Activated CD8-positive, alpha-beta T cell treated with anti-CD3 and anti-CD28 coated beads, Interleukin-2, amount 10 ng/mL, durations not matched to agents 7 days and 5 days (primary cell): ENCODE data around the gene IL2RA. TPM values are rescaled to one million over a fixed set of nuclear protein-coding genes. Genes with fewer than 3 reads are reported as not detected.
A peak's percentile ranks its signal among the peaks of the same experiment; 100 is the strongest.
"Not testable (repeated sequence)": the region's sequence is repeated elsewhere in the genome, so short reads cannot be mapped to it uniquely, and the experiment has no call there.

Source experiments
- ATAC-seq: fragments of 150-1000 bp; cut with Tn5 transposase; one replicate; pipeline ENCODE4 v1.10.0; 2021; ENCODE audit warnings: moderate library complexity
- CTCF ChIA-PET: fragments of 350-600 bp; sonication (Branson Sonifier 250); formaldehyde crosslinking; loops from one replicate; lab custom pipeline; 2021; ENCODE audit warnings: antibody characterized with exemption; lab: Charles Lee
- POLR2A ChIA-PET: fragments of 350-600 bp; sonication (Branson Sonifier 250); formaldehyde crosslinking; loops from one replicate; lab custom pipeline; 2021; ENCODE audit warnings: antibody characterized with exemption; lab: Charles Lee
- DNase-seq: peaks from one replicate; pipeline ENCODE4 v3.0.0-alpha.2; 2020
- H3K27ac Mint-ChIP-seq: one replicate; pipeline ENCODE4 v1.8.0; 2021; ENCODE audit warnings: mild to moderate bottlenecking, mixed read lengths
- H3K27me3 Mint-ChIP-seq: one replicate; pipeline ENCODE4 v1.8.0; 2021; ENCODE audit warnings: low read depth, mixed read lengths
- H3K36me3 Mint-ChIP-seq: one replicate; pipeline ENCODE4 v1.8.0; 2021; ENCODE audit warnings: low read depth, mixed read lengths
- H3K4me1 Mint-ChIP-seq: one replicate; pipeline ENCODE4 v1.8.0; 2021; ENCODE audit warnings: low read depth, mixed read lengths
- H3K4me3 Mint-ChIP-seq: one replicate; pipeline ENCODE4 v1.8.0; 2021; ENCODE audit warnings: mild to moderate bottlenecking, mixed read lengths
- H3K9me3 Mint-ChIP-seq: one replicate; pipeline ENCODE4 v1.8.0; 2022; ENCODE audit warnings: mixed read lengths; ENCODE audit not compliant: insufficient read depth
- total RNA-seq, 2 experiments: library from RNA; stranded (reverse); gene quantifications; one replicate each; pipeline ENCODE4 v1.2.3, GENCODE V29; 2021

IL2RA gene
- total RNA-seq, 2 experiments from 2014 or later, result 174 to 177 TPM

DNA sequence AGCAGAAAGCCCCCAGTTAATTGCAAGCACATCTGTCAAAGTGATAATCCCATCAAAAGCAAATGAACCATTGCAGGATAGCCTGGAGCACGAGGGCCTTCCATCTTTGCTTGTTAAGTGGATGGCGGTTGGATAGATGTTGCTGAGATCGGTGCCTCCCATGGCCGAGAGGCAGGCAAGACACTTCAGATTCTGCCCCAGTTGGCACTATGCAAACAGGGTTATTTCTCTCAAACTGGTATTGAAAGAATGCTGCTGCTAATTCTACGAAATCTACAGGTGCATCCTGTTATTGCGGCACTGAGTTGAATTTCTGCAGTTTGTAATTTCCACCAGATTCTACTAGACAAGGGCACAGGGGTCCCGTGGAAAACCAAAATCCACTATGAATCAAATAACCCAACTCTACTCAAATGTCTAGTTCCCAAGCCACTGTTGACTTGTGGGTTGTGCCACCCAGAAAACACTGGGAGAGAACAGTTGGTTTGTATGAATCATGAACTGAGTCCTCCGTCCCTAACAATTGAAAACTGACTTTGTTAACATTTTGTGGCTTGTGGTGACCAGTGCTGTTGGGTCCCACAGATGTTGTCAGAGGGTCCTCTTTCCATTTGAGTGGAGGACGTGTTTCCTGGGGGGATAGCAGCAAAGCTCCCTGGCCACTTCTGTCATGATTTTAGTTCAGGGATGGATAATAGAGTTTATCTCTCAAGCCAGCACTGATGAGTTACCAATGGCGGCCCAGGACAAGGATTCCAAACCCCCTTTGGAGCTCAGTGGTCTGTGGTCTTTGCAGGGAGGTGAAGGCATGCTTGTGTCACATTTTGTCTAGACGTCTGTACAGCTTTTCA, 7.1 kb upstream of the IL2RA start:
- H3K4me3 Mint-ChIP-seq, result peak overlapping the region; percentile 74
- no peaks in the 10 kb centered on the region for H3K27me3 Mint-ChIP-seq
- CTCF ChIA-PET, result interaction anchor here (0.6 to 13.1 kb wide), 10 partner anchors 15 to 97 kb away, joined by 3 to 370 read pairs (median 6); no protein-coding TSS in a partner anchor
- DNase-seq (peak; percentile 51), ATAC-seq (peak; percentile 20)
- no peaks in the 10 kb centered on the region for H3K9me3 Mint-ChIP-seq
- POLR2A ChIA-PET, result interaction anchor here (0.6 to 9.3 kb wide), 10 partner anchors 9 to 972 kb away, joined by 4 to 158 read pairs (median 10); partner anchors contain the start of gene IL15RA
- peak overlapping the region; percentile 95 for H3K27ac Mint-ChIP-seq
- peaks cover 7% of the 10 kb centered on the region for H3K36me3 Mint-ChIP-seq
- peaks cover 96% of the 10 kb centered on the region for H3K4me1 Mint-ChIP-seq

DNA sequence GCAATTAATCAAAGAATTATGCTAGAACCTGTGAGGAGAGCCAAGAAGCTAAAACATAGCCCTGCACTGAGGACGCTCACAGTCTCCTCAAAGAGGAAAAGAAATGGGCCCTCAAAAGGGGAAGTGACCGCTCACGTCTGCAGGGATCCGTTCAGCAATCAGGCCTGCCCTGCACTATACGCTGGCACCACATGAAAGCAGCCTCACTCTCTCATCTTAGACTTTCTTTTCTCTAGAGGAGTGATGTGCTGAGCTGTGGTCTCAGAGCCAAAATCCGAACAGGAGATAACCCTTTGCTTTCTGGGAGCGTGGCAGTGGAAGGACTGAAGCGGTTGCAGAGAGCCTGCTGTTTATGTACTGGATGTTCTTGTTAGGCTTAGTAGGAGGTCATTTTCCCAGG, 6.3 kb upstream of the IL2RA start:
- no peaks in the 10 kb centered on the region for H3K9me3 Mint-ChIP-seq
- ChIA-PET POLR2A (interaction anchor here (1.0 to 9.3 kb wide), 7 partner anchors 8 to 92 kb away, joined by 4 to 158 read pairs (median 16); partner anchors contain the start of gene IL15RA), CTCF (interaction anchor here (0.6 to 13.1 kb wide), 10 partner anchors 12 to 92 kb away, joined by 3 to 370 read pairs (median 8); no protein-coding TSS in a partner anchor)
- peak overlapping the region; percentile 74 for H3K4me3 Mint-ChIP-seq
- DNase-seq (peak; percentile 81), ATAC-seq (peak; percentile 77)
- peaks cover 94% of the 10 kb centered on the region for H3K4me1 Mint-ChIP-seq
- H3K36me3 Mint-ChIP-seq, result peaks cover 5% of the 10 kb centered on the region
- no peaks in the 10 kb centered on the region for H3K27me3 Mint-ChIP-seq
- peak overlapping the region; percentile 95 for H3K27ac Mint-ChIP-seq

DNA sequence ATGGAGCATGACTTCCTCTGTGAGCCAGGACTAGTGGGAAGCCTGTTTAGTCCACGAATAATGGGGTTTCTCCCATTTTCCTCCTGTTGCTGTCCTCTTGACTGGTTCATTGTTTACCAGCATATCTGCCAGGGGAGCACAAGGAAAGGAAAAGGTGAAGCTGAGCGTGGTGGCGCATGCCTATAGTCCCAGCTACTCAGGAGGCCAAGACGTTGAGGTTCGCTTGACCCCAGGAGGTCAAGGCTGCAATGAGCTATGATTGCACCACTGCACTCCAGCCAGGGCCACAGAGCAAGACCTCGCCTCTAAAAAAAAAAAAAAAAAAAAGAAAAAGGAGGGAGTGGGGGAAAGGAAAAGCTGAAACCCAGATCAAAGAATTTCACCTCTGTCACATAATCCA, 5.8 kb upstream of the IL2RA start:
- H3K36me3 Mint-ChIP-seq, result peaks cover 4% of the 10 kb centered on the region
- DNase-seq, result no peak

DNA sequence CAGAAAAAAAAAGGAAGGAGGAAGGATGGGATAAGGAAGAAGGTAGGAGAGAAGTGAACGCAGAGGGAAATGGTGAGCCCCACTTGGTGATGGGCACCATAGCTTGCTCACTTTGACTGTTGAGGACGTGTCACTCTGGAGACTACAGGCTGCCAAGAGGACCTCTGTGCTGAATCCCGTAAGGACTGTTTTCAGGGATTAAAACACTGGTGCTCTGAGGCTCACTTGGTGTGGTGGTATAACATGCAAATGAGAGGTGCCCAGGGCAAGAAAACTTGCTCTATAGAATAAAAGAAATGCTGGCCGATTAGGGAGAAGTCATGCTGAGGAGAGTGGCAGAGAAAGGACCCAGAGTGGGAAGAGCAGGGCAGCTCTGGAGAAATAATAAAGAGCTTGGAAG, 5.3 kb upstream of the IL2RA start:
- no peak for DNase-seq
- H3K4me3 Mint-ChIP-seq, result peak overlapping the region; percentile 36
- H3K36me3 Mint-ChIP-seq, result peaks cover 4% of the 10 kb centered on the region

More for the DNA sequence above, 5.8 kb upstream of the IL2RA start:
- H3K4me3 Mint-ChIP-seq, result peak overlapping the region; percentile 74
- ATAC-seq, result no peak
- peaks cover 93% of the 10 kb centered on the region for H3K4me1 Mint-ChIP-seq
- no peaks in the 10 kb centered on the region for H3K9me3 Mint-ChIP-seq
- no peaks in the 10 kb centered on the region for H3K27me3 Mint-ChIP-seq
- peak overlapping the region; percentile 95 for H3K27ac Mint-ChIP-seq
- CTCF ChIA-PET, result interaction anchor here (0.8 to 13.1 kb wide), 7 partner anchors 12 to 91 kb away, joined by 3 to 370 read pairs (median 13); no protein-coding TSS in a partner anchor
- POLR2A ChIA-PET, result interaction anchor here (1.0 to 9.3 kb wide), 6 partner anchors 10 to 92 kb away, joined by 4 to 158 read pairs (median 26); partner anchors contain the start of gene IL15RA

DNA sequence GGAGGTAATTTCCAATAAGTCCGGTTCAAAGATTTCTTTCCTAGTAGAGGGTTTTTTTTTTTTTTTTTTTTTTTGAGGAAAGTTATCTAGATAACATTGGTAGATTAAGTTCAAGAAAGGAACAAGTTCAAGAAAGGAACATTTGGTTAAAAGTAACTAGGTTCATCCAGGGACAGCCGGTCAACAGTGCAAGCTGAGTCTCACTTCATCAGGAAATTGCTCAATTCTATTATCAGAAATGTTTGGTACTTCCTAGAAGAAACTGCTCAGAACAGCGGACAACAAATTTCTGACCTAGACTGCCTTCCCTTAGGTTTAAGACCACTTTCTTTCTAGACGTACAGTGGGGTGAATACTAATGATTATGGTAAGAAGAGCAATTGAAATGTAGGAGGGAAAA, 3.7 kb upstream of the IL2RA start:
- Mint-ChIP-seq H3K4me1 (peaks cover 80% of the 10 kb centered on the region), H3K4me3 (peak overlapping the region; percentile 48), H3K27ac (peak overlapping the region; percentile 90), H3K9me3 (no peaks in the 10 kb centered on the region), H3K36me3 (peaks cover 12% of the 10 kb centered on the region), H3K27me3 (no peaks in the 10 kb centered on the region)
- ChIA-PET POLR2A (interaction anchor here (0.7 to 9.3 kb wide), 6 partner anchors 8 to 90 kb away, joined by 4 to 158 read pairs (median 21); no protein-coding TSS in a partner anchor), CTCF (interaction anchor here (0.7 to 13.1 kb wide), 6 partner anchors 9 to 52 kb away, joined by 3 to 370 read pairs (median 8); no protein-coding TSS in a partner anchor)
- ATAC-seq, result no peak
- peak; percentile 29 for DNase-seq

More for the DNA sequence above, 5.3 kb upstream of the IL2RA start:
- POLR2A ChIA-PET, result interaction anchor here (3.3 to 9.3 kb wide), 4 partner anchors 10 to 91 kb away, joined by 16 to 158 read pairs (median 85); partner anchors contain the start of gene IL15RA
- peaks cover 93% of the 10 kb centered on the region for H3K4me1 Mint-ChIP-seq
- no peak for ATAC-seq
- CTCF ChIA-PET, result interaction anchor here (0.8 to 13.1 kb wide), 7 partner anchors 11 to 91 kb away, joined by 3 to 370 read pairs (median 13); no protein-coding TSS in a partner anchor
- H3K9me3 Mint-ChIP-seq, result no peaks in the 10 kb centered on the region
- H3K27ac Mint-ChIP-seq, result peak overlapping the region; percentile 95
- no peaks in the 10 kb centered on the region for H3K27me3 Mint-ChIP-seq

DNA sequence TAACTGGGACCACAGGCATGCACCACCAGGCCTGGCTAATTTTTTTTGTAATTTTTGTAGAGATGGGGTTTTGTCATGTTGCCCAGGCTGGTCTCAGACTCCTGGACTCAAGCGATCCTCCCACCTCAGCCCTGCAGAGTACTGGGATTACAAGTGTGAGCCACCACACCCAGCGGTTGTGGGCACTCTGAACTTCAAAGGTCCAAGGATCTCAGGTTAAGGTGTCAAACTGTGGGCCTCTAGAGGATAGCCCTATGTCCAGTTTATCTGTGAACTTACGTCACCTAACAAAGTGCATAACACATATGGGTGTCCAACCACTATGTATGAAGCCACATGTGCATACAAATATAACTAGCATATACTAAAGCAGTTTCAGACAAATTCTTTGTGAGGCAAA, 3.2 kb upstream of the IL2RA start:
- Mint-ChIP-seq H3K36me3 (peaks cover 12% of the 10 kb centered on the region), H3K4me3 (peak overlapping the region; percentile 48), H3K9me3 (no peaks in the 10 kb centered on the region), H3K4me1 (peaks cover 76% of the 10 kb centered on the region), H3K27me3 (no peaks in the 10 kb centered on the region), H3K27ac (peak overlapping the region; percentile 90)
- ChIA-PET CTCF (interaction anchor here (1.4 to 13.1 kb wide), 4 partner anchors 9 to 51 kb away, joined by 3 to 370 read pairs (median 38); no protein-coding TSS in a partner anchor), POLR2A (interaction anchor here (0.7 to 9.3 kb wide), 3 partner anchors 14 to 89 kb away, joined by 4 to 158 read pairs (median 134); no protein-coding TSS in a partner anchor)
- peak; percentile 37 for DNase-seq
- peak; percentile 5 for ATAC-seq

DNA sequence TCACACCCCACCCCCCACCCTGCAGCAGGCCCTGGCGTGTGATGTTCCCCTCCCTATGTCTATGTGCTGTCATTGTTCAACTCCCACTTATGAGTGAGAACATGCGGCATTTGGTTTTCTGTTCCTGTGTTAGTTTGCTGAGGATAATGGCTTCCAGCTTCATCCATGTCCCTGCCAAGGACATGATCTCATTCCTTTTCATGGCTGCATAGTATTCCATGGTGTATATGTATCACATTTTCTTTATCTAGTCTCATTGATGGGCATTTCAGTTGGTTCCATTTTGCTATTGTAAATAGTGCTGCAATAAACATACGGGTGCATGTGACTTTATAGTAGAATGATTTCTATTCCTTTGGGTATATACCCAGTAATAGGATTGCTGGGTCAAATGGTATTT, 2.6 kb upstream of the IL2RA start:
- peak overlapping the region; percentile 48 for H3K4me3 Mint-ChIP-seq
- not testable (repeated sequence) for H3K27me3 Mint-ChIP-seq, H3K9me3 Mint-ChIP-seq, ATAC-seq
- ChIA-PET CTCF (interaction anchor here (3.8 kb wide), 1 partner anchor 19 kb away, joined by 16 read pairs; no protein-coding TSS in a partner anchor), POLR2A (interaction anchor here (0.5 kb wide), 1 partner anchor 46 kb away, joined by 3 read pairs; no protein-coding TSS in a partner anchor)
- peaks cover 74% of the 10 kb centered on the region for H3K4me1 Mint-ChIP-seq
- H3K27ac Mint-ChIP-seq, result peak overlapping the region; percentile 90
- DNase-seq, result peak; percentile 12
- peaks cover 18% of the 10 kb centered on the region for H3K36me3 Mint-ChIP-seq

DNA sequence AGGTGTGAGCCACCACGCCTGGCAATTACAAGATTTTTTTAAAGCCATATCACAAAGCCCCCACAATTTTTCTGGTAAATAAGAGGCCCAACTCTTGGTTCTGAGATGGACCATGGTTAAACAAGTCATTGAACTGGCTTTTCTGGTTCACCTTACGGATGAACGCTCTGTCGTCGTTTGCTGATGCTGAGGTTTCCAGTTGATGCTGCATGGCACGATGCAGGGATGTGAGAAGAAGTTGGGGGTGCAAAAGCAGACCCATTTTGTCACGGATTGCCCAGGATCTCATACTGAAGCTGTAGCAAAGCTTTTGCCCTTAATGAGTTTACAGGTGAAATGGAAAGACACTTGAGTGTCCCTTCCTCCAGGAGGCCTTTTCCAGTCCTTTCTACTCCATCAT, 2.0 kb upstream of the IL2RA start:
- no peak overlapping the region for H3K4me3 Mint-ChIP-seq
- ATAC-seq, result no peak
- H3K36me3 Mint-ChIP-seq, result peaks cover 24% of the 10 kb centered on the region
- peak; percentile 9 for DNase-seq
- H3K9me3 Mint-ChIP-seq, result no peaks in the 10 kb centered on the region
- ChIA-PET CTCF (interaction anchor here (0.8 to 4.9 kb wide), 5 partner anchors 8 to 27 kb away, joined by 4 to 51 read pairs (median 13); no protein-coding TSS in a partner anchor), POLR2A (interaction anchor here (0.5 to 1.8 kb wide), 2 partner anchors 8 to 46 kb away, joined by 3 to 8 read pairs; no protein-coding TSS in a partner anchor)
- no peaks in the 10 kb centered on the region for H3K27me3 Mint-ChIP-seq
- H3K27ac Mint-ChIP-seq, result no peak overlapping the region
- H3K4me1 Mint-ChIP-seq, result peaks cover 72% of the 10 kb centered on the region

DNA sequence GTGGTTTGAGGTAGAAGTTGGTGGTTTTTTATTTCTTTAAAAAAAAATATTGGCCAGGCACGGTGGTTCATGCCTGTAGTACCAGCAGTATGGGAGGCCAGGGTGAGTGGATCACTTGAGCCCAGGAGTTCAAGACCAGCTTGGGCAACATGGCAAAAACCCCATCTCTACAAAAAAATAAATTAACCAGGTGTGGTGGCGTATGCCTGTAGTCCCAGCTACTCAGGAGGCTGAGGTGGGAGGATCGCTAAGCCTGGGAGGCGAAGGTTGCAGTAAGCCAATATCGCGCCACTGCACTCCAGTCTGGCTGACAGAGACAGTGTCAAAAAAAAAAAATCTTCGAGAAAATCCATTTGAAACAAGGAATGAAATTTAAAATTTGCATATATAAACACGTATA, 1.1 kb downstream of the IL2RA start:
- Mint-ChIP-seq H3K4me3 (peak overlapping the region; percentile 91), H3K36me3 (peaks cover 55% of the 10 kb centered on the region), H3K4me1 (peaks cover 72% of the 10 kb centered on the region), H3K27me3 (no peaks in the 10 kb centered on the region), H3K9me3 (no peaks in the 10 kb centered on the region), H3K27ac (peak overlapping the region; percentile 92)
- POLR2A ChIA-PET, result interaction anchor here (0.7 to 3.2 kb wide), 15 partner anchors 8 to 521 kb away, joined by 3 to 50 read pairs (median 6); partner anchors contain the start of gene IL15RA
- ATAC-seq (no peak), DNase-seq (peak; percentile 30)
- CTCF ChIA-PET, result interaction anchor here (1.0 to 4.9 kb wide), 7 partner anchors 8 to 30 kb away, joined by 3 to 51 read pairs (median 13); no protein-coding TSS in a partner anchor

DNA sequence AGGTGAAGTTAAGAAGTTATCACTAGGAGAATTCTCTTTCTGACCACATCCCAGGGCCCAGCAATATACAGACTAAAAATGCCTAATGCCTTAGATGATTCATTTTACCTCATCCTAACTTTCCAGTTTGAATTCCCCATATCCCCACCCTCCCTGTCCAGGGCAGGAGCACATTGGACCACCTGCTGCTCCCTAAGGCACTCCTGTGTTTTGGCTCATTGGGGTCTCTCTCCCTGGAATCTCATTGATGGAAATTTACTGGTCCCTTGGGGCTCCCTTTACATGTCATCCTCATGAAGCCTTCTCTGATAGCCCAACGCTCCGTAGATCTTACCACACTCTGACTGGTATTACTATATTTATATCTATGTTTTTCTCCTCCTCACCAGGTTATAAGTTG, 2.7 kb downstream of the IL2RA start:
- Mint-ChIP-seq H3K4me1 (peaks cover 67% of the 10 kb centered on the region), H3K27me3 (no peaks in the 10 kb centered on the region), H3K9me3 (no peaks in the 10 kb centered on the region), H3K36me3 (peaks cover 62% of the 10 kb centered on the region), H3K27ac (peak overlapping the region; percentile 92), H3K4me3 (peak overlapping the region; percentile 91)
- POLR2A ChIA-PET, result interaction anchor here (1.5 to 3.2 kb wide), 4 partner anchors 10 to 31 kb away, joined by 4 to 17 read pairs (median 14); no protein-coding TSS in a partner anchor
- CTCF ChIA-PET, result interaction anchor here (0.7 to 4.9 kb wide), 2 partner anchors 24 to 28 kb away, joined by 3 to 51 read pairs; no protein-coding TSS in a partner anchor
- ATAC-seq, result no peak
- DNase-seq, result peak; percentile 19
